SK-N-DZ (cell line): ENCODE measurements around the gene ANO2.

Source experiments
- DNase-seq: peaks from one replicate; pipeline ENCODE4 v3.0.0-alpha.2; 2015; ENCODE audit warnings: low spot score

The ANO2 gene

DNA sequence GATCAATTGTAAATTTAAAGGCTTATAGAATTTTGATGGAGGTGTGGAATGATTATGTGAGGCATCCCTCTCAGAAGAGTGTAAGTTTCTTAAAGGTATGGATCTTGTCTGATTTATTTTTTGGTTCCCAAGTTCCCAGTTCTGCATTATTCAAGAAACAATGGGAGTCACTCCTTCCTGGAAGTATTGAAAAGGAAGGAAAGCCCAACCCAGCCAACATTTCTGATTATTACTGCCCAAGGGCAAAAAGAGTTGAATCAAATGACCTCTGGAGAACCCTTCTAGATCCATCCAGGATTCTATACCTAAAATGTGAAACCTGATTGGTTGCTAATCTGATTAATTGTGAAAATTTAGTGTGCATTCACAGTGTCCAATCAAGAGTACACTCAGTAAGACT lies 166.2 kb downstream of the ANO2 start:
- DNase-seq, result no peak

- no peak for DNase-seq
Measured at GRCh38 chr12:5777451-5777850, 167.6 kb downstream of the ANO2 start.

GRCh38 chr12:5776091-5776490 lies 169.0 kb downstream of the ANO2 start:
- no peak for DNase-seq

- no peak for DNase-seq
Measured at GRCh38 chr12:5773550-5773949, 171.5 kb downstream of the ANO2 start.

DNA sequence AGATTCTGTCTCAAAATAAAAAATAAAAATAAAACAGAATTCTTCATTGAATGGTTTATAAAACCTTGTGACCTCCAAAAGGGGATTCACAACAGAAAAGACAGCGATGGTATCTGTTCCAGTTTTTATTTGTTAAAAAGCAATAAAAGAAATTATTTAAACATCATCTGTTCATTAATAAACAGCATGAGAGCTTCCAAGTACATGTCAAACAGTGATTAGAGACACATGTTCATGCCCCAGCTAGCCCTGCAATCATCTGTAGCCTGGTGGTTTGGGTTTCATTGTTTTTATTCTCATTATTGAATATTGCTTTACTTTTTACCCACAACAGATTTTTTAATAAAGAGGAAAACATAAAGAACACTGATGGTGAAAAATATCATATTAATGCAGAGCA lies 173.3 kb downstream of the ANO2 start:
- no peak for DNase-seq

GRCh38 chr12:5770727-5771126 lies 174.3 kb downstream of the ANO2 start:
- DNase-seq, result no peak

- no peak for DNase-seq
Measured at GRCh38 chr12:5768581-5769196, 176.4 kb downstream of the ANO2 start.

DNA sequence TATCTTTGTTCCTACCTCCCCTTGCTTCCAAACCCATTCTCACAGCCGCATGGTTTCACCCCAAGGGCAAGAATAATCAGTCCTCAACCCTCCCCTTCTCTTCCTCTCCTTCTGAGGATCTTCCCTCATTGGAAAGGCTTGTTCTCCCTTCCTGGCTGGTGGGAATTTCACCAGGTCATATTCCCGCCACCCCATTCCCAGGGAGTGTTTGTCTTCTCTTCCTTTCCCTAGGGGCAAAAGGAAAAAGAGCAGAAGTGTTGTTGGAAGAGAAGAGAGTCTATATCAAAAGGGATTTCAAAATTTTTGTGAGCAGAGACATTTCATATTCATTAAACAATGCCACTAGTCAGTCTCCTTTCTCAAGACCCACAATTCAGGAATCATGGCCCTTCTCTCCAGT lies 176.9 kb downstream of the ANO2 start:
- DNase-seq, result no peak

- no peak for DNase-seq
Measured at GRCh38 chr12:5758347-5758746, 186.7 kb downstream of the ANO2 start.

- no peak for DNase-seq
Measured at GRCh38 chr12:5756338-5756842, 188.7 kb downstream of the ANO2 start.

DNA sequence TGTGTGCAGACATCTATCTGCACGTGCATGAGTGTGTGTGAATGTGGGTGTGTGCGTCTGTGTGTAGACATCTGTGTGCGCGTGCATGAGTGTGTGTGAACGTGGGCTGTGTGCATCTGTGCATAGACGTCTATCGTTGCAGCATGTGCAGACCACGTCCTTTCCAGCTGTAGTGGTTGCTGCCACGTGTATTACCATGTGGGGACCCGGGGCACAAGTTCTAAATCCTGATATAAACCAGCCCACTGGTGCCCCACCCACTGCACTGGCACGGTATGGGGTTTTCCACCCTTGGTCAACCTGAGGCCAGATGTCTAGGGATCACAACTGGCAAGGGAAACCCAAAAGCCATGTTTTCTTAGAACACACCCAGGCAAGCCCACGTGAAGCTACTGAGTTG lies 197.0 kb downstream of the ANO2 start:
- no peak for DNase-seq

GRCh38 chr12:5746917-5747316 lies 198.1 kb downstream of the ANO2 start:
- no peak for DNase-seq

GRCh38 chr12:5746036-5746908 lies 198.8 kb downstream of the ANO2 start:
- no peak for DNase-seq

GRCh38 chr12:5745251-5745888 lies 199.7 kb downstream of the ANO2 start:
- DNase-seq, result peak; percentile 52

GRCh38 chr12:5742258-5742657 lies 202.8 kb downstream of the ANO2 start:
- DNase-seq, result no peak

DNA sequence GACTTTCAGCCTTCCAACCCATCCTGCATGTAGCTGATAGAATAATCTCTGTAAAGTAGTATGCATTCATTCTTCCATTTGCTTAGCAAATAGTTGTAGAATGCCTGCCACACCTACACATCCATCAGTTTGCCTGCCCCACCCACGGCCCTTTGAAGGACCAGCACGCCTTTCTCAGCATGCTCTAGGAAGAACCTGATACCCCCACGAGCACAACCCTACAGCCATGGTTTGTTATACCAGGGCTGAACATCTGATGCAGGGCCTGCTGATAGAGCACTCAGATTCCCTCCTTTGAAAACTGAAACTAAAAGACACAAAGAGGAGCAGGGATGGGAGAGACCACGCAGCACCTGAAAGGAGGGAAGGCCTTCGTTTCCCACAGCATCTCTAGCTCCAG lies 205.1 kb downstream of the ANO2 start:
- no peak for DNase-seq

GRCh38 chr12:5737778-5738177 lies 207.3 kb downstream of the ANO2 start:
- DNase-seq, result no peak

DNA sequence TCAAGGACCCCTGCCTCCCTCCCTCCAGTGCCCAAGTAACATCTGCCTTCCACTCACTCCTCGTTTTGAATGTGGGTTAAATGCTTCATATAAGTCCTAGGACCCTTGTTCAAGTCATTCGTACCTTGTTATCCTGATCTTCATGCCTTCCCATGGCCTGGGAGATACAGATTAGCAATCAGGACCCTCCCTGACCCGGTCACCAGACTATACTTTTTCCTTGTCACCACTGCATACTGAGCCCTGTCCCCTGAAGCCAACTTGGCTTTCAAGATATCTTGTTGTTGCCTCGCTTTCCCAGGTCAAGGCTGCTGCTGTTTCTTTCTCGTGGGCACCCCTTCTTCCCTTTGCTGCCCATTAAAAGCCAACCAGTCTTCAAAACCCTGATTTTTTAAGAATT lies 208.5 kb downstream of the ANO2 start:
- no peak for DNase-seq

DNA sequence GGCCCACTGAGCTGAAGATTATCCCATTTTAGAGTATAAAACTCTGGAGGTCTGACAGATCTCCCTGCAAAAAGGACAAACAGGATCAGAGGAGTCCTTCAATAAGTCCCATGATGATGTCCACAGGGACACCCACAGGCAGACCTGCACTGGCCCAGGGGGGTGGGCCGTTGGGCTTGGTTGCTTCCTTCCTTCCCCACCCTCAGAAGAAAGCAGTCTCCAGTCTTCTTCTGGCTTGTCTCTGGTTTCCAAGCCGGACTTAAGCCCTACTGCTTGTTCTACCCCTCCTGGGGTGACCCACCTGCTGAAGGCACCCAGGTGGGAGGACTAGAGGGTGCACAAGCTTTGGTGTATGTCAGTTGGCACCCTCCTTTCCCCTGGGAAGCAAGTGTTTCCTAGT lies 209.0 kb downstream of the ANO2 start:
- DNase-seq, result no peak

- DNase-seq, result no peak
Measured at GRCh38 chr12:5733916-5734315, 211.1 kb downstream of the ANO2 start.

GRCh38 chr12:5733136-5733755 lies 211.8 kb downstream of the ANO2 start:
- no peak for DNase-seq

GRCh38 chr12:5730962-5731361 lies 214.1 kb downstream of the ANO2 start:
- no peak for DNase-seq
